GM23248 (cell line): ENCODE data around the gene MGAT4A.

ENCODE experiments used
- EZH2 ChIP-seq: fragments of 200-600 bp; sonication (generic); IDR thresholded peaks from 2 replicates; pipeline ENCODE4 v1.6.1; 2018; ENCODE audit warnings: antibody characterized with exemption, mild to moderate bottlenecking; ENCODE audit not compliant: insufficient read depth, poor library complexity, severe bottlenecking
- EZH2phosphoT487 ChIP-seq: fragments of 200-600 bp; sonication (generic); IDR thresholded peaks from 2 replicates; pipeline ENCODE4 v1.6.1; 2018; ENCODE audit warnings: antibody characterized with exemption, moderate library complexity, mild to moderate bottlenecking, low read depth; ENCODE audit not compliant: insufficient read depth

DNA sequence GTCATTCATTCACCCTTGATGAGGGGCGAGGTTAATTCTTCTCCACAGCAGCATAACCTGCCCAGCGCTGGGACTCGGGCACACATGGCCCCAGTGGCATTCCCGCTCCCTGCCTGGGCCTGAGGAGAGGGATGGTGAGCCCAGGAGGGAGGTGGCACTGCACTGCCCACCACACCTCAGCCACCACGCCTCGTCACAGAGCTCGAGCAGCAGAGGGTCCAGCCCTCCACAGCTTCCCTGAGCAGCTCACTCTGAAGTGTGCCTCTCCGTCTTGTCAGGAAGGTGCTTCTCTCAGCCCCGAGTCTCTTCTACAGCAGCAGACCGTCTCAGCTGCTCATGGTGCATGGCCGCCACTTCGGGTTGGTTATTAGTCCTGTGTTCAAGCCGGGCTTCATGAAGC is 157.5 kb downstream of the MGAT4A start:
- TF ChIP-seq EZH2 (no peak), EZH2phosphoT487 (no peak)
